HepG2 (cell line): ENCODE results near the gene ANKRD36C. TPM values are rescaled to one million over a fixed set of nuclear protein-coding genes. Genes with fewer than 3 reads are reported as not detected.
"Not testable (repeated sequence)": the region's sequence is repeated elsewhere in the genome, so short reads cannot be mapped to it uniquely, and the experiment has no call there.

Experiments used
- ATAC-seq: fragments of 200-7000 bp; cut with Tn5 transposase; 3 replicates; pipeline ENCODE4 v1.9.1; 2020; ENCODE audit warnings: mild to moderate bottlenecking, moderate library complexity
- BruUV-seq: library from RNA; stranded (reverse); fragments of 400-500 nt; replicated peaks from 2 replicates; lab custom pipeline; 2021; lab: Mats Ljungman, UMichigan
- CTCF ChIA-PET: fragments of 300-600 bp; formaldehyde crosslinking; extraction: SDS; loops from one replicate; lab custom pipeline; 2021; ENCODE audit warnings: low total read pairs, inconsistent platforms, low intra/inter-chr PET ratio; lab: Yijun Ruan, JAX
- POLR2A ChIA-PET: fragments of 350-600 bp; sonication (Branson Sonifier 250); formaldehyde crosslinking; loops from one replicate; lab custom pipeline; 2020; ENCODE audit warnings: antibody characterized with exemption, inconsistent platforms; lab: Yijun Ruan, JAX
- DNase-seq: peaks from one replicate; pipeline ENCODE4 v3.0.0-alpha.2; 2015; ENCODE audit warnings: low spot score
- FAIRE-seq: peaks from 3 replicates; lab custom pipeline; 2011; peaks lifted over from hg19 to GRCh38; lab: Jason Lieb, UNC
- H2AFZ ChIP-seq: one replicate; pipeline ENCODE4 v1.6.1; 2011; ENCODE audit warnings: low read length, inconsistent platforms
- H3K27ac ChIP-seq: fragments of 300-600 bp; 3 replicates; pipeline ENCODE4 v1.8.0; 2011; ENCODE audit warnings: mixed run types, mild to moderate bottlenecking, mixed read lengths, low read length, inconsistent platforms; ENCODE audit not compliant: insufficient read depth; ENCODE audit errors: extremely low read length
- H3K27me3 ChIP-seq, 2 experiments: fragments of 200-600 bp in 1 of 2; 2 replicates in 1 of 2; 3 replicates in 1 of 2; pipeline versions ENCODE4 v1.6.0 to v1.8.0; 2011; ENCODE audit warnings: low read length in 2 of 2, mild to moderate bottlenecking in 2 of 2, moderate library complexity in 2 of 2, inconsistent platforms in 1 of 2; ENCODE audit not compliant: insufficient read depth in 2 of 2, control insufficient read depth in 1 of 2
- H3K36me3 ChIP-seq, 2 experiments: fragments of 200-600 bp in 1 of 2; replicated peaks in 1 of 2; 2 replicates in 1 of 2; 3 replicates in 1 of 2; pipeline versions ENCODE4 v1.5.1 to v1.8.0; 2011; ENCODE audit warnings: low read length in 2 of 2, inconsistent platforms in 1 of 2; ENCODE audit not compliant: insufficient read depth in 2 of 2, control insufficient read depth in 1 of 2
- H3K4me1 ChIP-seq: 2 replicates; pipeline ENCODE4 v1.5.1; 2012; ENCODE audit warnings: low read length, inconsistent platforms; ENCODE audit not compliant: insufficient read depth
- H3K4me2 ChIP-seq: 2 replicates; pipeline ENCODE4 v1.6.0; 2011; ENCODE audit warnings: low read depth, low read length, inconsistent platforms
- H3K4me3 ChIP-seq, 3 experiments: fragments of 200-600 bp in 1 of 3; sonication (generic), shearing (Covaris generic) in 1 of 3; replicated peaks in 1 of 3; 2 replicates each; pipeline ENCODE4 v1.5.1; 2011 to 2016; ENCODE audit warnings: low read length in 3 of 3, inconsistent platforms in 2 of 3, low read depth in 2 of 3, mild to moderate bottlenecking in 2 of 3, control low read depth in 1 of 3, mixed read lengths in 1 of 3; ENCODE audit not compliant: insufficient read depth in 1 of 3
- H3K79me2 ChIP-seq: one replicate; pipeline ENCODE4 v1.6.1; 2011; ENCODE audit warnings: low read length, inconsistent platforms; ENCODE audit not compliant: insufficient read depth
- H3K9ac ChIP-seq: 2 replicates; pipeline ENCODE4 v1.6.0; 2011; ENCODE audit warnings: mild to moderate bottlenecking, low read depth, low read length, inconsistent platforms; ENCODE audit not compliant: insufficient read depth
- H3K9me3 ChIP-seq: 2 replicates; pipeline ENCODE4 v1.5.1; 2012; ENCODE audit warnings: mild to moderate bottlenecking, low read length
- H4K20me1 ChIP-seq: 2 replicates; pipeline ENCODE4 v1.6.0; 2011; ENCODE audit warnings: inconsistent platforms, mild to moderate bottlenecking, low read length, moderate library complexity; ENCODE audit not compliant: insufficient read depth
- FOXJ3 ChIP-seq: sonication (generic); formaldehyde crosslinking; IDR thresholded peaks from 2 replicates; pipeline ENCODE4 v1.4.0; 2020; ENCODE audit warnings: missing genetic modification reagents, mild to moderate bottlenecking, borderline replicate concordance
- POGZ ChIP-seq: sonication (generic); formaldehyde crosslinking; IDR thresholded peaks from 2 replicates; pipeline ENCODE4 v1.4.0; 2020; ENCODE audit warnings: mild to moderate bottlenecking, missing genetic modification reagents
- REL ChIP-seq: sonication (generic); formaldehyde crosslinking; conservative IDR thresholded peaks from 2 replicates; pipeline ENCODE4 v1.8.0; 2022; ENCODE audit warnings: mild to moderate bottlenecking, missing genetic modification reagents, moderate library complexity
- THAP11 ChIP-seq: IDR thresholded peaks from 2 replicates; pipeline ENCODE4 v1.6.1; 2016; ENCODE audit warnings: missing biosample characterization, missing genetic modification reagents
- THAP9 ChIP-seq: sonication (generic); formaldehyde crosslinking; IDR thresholded peaks from 2 replicates; pipeline ENCODE4; 2020; ENCODE audit warnings: missing genetic modification reagents, mild to moderate bottlenecking, borderline replicate concordance
- ZBTB4 ChIP-seq: sonication (generic); formaldehyde crosslinking; IDR thresholded peaks from 2 replicates; pipeline ENCODE4 v1.4.0; 2020; ENCODE audit warnings: missing genetic modification reagents, mild to moderate bottlenecking, borderline replicate concordance
- ZGPAT ChIP-seq: IDR thresholded peaks from 2 replicates; pipeline ENCODE4 v1.6.1; 2016; ENCODE audit warnings: mild to moderate bottlenecking
- ZMYM4 ChIP-seq: sonication (generic); formaldehyde crosslinking; IDR thresholded peaks from 2 replicates; pipeline ENCODE4 v1.8.1; 2023; ENCODE audit warnings: mild to moderate bottlenecking, missing genetic modification reagents
- ZNF235 ChIP-seq: sonication (generic); formaldehyde crosslinking; IDR thresholded peaks from 2 replicates; pipeline ENCODE4 v1.8.1; 2023; ENCODE audit warnings: mild to moderate bottlenecking, missing genetic modification reagents, borderline replicate concordance
- ZNF574 ChIP-seq: sonication (generic); formaldehyde crosslinking; IDR thresholded peaks from 2 replicates; pipeline ENCODE4 v1.4.0; 2020; ENCODE audit warnings: missing genetic modification reagents
- ZNF619 ChIP-seq: sonication (generic); formaldehyde crosslinking; IDR thresholded peaks from 2 replicates; pipeline ENCODE4 v1.4.0; 2020; ENCODE audit warnings: mild to moderate bottlenecking, missing genetic modification reagents
- ZNF703 ChIP-seq: sonication (generic); formaldehyde crosslinking; IDR thresholded peaks from 2 replicates; pipeline ENCODE4 v1.5.1; 2020; ENCODE audit warnings: missing genetic modification reagents, mild to moderate bottlenecking, moderate library complexity, borderline replicate concordance
- WGBS: methylation state at CpG from one replicate; pipeline ENCODE4 v1.1.6; 2017; ENCODE audit warnings: low lambda C conversion rate; 5-methylcytosine and 5-hydroxymethylcytosine counted together
- in situ Hi-C: cut with HindIII; loops from 2 replicates; pipeline ENCODE4 v1.10.0; 2017; ENCODE audit warnings: low pct_unique_long_range_greater_than_20kb; ENCODE audit not compliant: extremely low pct_ligation_motif_present
- intact Hi-C: fragments of 100-400 bp; cut with micrococcal nuclease; formaldehyde crosslinking; loops from one replicate; pipeline ENCODE4 v1.10.0; 2022; ENCODE audit not compliant: unreplicated experiment
- polyA plus RNA-seq, 8 experiments: library from polyadenylated mRNA; depleted of rRNA in 3 of 8; stranded (reverse) in 7 of 8; unstranded in 1 of 8; fragments of >200 nt; fragmentation: Illumina TruSeq in 4 of 8; extraction: Trizol in 4 of 8; gene quantifications; 2 replicates each; pipeline versions ENCODE4 v1.2.1 to v1.2.3, GENCODE V29; 2011 to 2016; ENCODE audit warnings: low read depth in 4 of 8, missing spikeins in 1 of 8, mixed read lengths in 1 of 8; ENCODE audit not compliant: insufficient read depth in 1 of 8
- total RNA-seq, 5 experiments: library from RNA; depleted of rRNA; stranded (reverse); fragments of >200 nt; fragmentation: Illumina TruSeq; extraction: Trizol; gene quantifications; 2 replicates each; pipeline ENCODE4 v1.2.3, GENCODE V29; 2016; ENCODE audit warnings: low read depth in 1 of 5

The ANKRD36C gene
- total and polyA plus RNA-seq, 2 of the 13 experiments (the other 11 are each of a cell fraction or from before 2014, with no cell fraction given), result 5.4 to 36.2 TPM

GRCh38 chr2:95992102-95992501 is 478 bp upstream of the ANKRD36C start:
- BruUV-seq, H3K27me3 ChIP-seq, FAIRE-seq, in situ Hi-C loops, H3K79me2 ChIP-seq, H2AFZ ChIP-seq, DNase-seq, H4K20me1 ChIP-seq, H3K9me3 ChIP-seq, H3K4me1 ChIP-seq, H3K36me3 ChIP-seq: not testable (repeated sequence)
- Histone ChIP-seq H3K9ac (peak overlapping the region; percentile 90), H3K27ac (peak overlapping the region; percentile 90), H3K4me3 (peak overlapping the region; percentile 83 to 97 (median 95); a peak in 5 of 6 replicates), H3K4me2 (peak overlapping the region; percentile 100)
- ATAC-seq, result peak; percentile 82
- CTCF ChIA-PET, result interaction anchor here (0.6 to 1.8 kb wide), 4 partner anchors 125 to 182 kb away, joined by 3 to 15 read pairs (median 7); partner anchors contain the start of gene ADRA2B
- intact Hi-C loops, result loop anchor here (1.0 kb wide), 1 partner anchor 182 kb away; no protein-coding TSS in a partner anchor
- no CpG with 5 or more reads among the region's 39 CpGs for WGBS
- POLR2A ChIA-PET, result interaction anchor here (1.0 kb wide), 1 partner anchor 182 kb away, joined by 3 read pairs; no protein-coding TSS in a partner anchor
- TF ChIP-seq ZMYM4 (CRISPR knock-in tag) (peak; percentile 74), ZNF619 (CRISPR knock-in tag) (0 out of 2 replicates have a peak, but pooled peaks have one; percentile 12), ZNF703 (CRISPR knock-in tag) (peak; percentile 49; the same call in 1 of the 2 replicates), ZNF235 (CRISPR knock-in tag) (peak; percentile 63; the same call in 1 of the 2 replicates), THAP11 (CRISPR knock-in tag) (peak; percentile 41; the same call in 1 of the 2 replicates), ZNF574 (peak; percentile 94), THAP9 (CRISPR knock-in tag) (peak; percentile 71; the same call in 1 of the 2 replicates), ZGPAT (CRISPR knock-in tag) (peak; percentile 69; the same call in 1 of the 2 replicates), ZBTB4 (CRISPR knock-in tag) (peak; percentile 46; the same call in 1 of the 2 replicates), FOXJ3 (CRISPR knock-in tag) (0 out of 2 replicates have a peak, but pooled peaks have one; percentile 2), POGZ (CRISPR knock-in tag) (peak; percentile 62; the same call in 1 of the 2 replicates), REL (CRISPR knock-in tag) (0 out of 2 replicates have a peak, but pooled peaks have one; percentile 9)
